WTC11 (cell line): Measurements from ENCODE around the gene UGT1A9. TPM values are rescaled to one million over a fixed set of nuclear protein-coding genes. Genes with fewer than 3 reads are reported as not detected.
"Not testable (repeated sequence)": the region's sequence is repeated elsewhere in the genome, so short reads cannot be mapped to it uniquely, and the experiment has no call there.

Source experiments
- ATAC-seq: fragments of 200-7000 bp; cut with Tn5 transposase; 2 replicates; pipeline ENCODE4 v1.10.0; 2021; ENCODE audit warnings: mild to moderate bottlenecking, moderate library complexity
- CTCF ChIA-PET: fragments of 300-600 bp; sonication (Branson Sonifier 250); formaldehyde crosslinking; loops from one replicate; lab custom pipeline; 2021; ENCODE audit warnings: antibody characterized with exemption; lab: Charles Lee
- POLR2A ChIA-PET: fragments of 350-600 bp; sonication (Branson Sonifier 250); formaldehyde crosslinking; loops from one replicate; lab custom pipeline; 2021; ENCODE audit warnings: antibody characterized with exemption; lab: Charles Lee
- DNase-seq: peaks from one replicate; pipeline ENCODE4 v3.0.0; 2021; ENCODE audit warnings: low spot score
- H3K27ac Mint-ChIP-seq: 2 replicates; pipeline ENCODE4 v1.8.0; 2021; ENCODE audit warnings: mixed read lengths
- H3K27me3 Mint-ChIP-seq: 2 replicates; pipeline ENCODE4 v1.8.0; 2021; ENCODE audit warnings: low read depth, mild to moderate bottlenecking, moderate library complexity, mixed read lengths
- H3K36me3 Mint-ChIP-seq: 2 replicates; pipeline ENCODE4 v1.8.0; 2021; ENCODE audit warnings: mixed read lengths
- H3K4me1 Mint-ChIP-seq: 2 replicates; pipeline ENCODE4 v1.8.0; 2022; ENCODE audit warnings: mixed read lengths
- H3K4me3 Mint-ChIP-seq: 2 replicates; pipeline ENCODE4 v1.8.0; 2021; ENCODE audit warnings: mild to moderate bottlenecking, moderate library complexity, mixed read lengths
- H3K9me3 Mint-ChIP-seq: 2 replicates; pipeline ENCODE4 v1.8.0; 2021; ENCODE audit warnings: mixed read lengths
- CDX4 ChIP-seq: fragments of 250-450 bp; sonication (Bioruptor Pico); IDR thresholded peaks from 2 replicates; pipeline ENCODE4 v1.9.0; 2021; ENCODE audit warnings: moderate library complexity, mild to moderate bottlenecking, inconsistent platforms, borderline replicate concordance
- CREM ChIP-seq: sonication (generic); formaldehyde crosslinking; IDR thresholded peaks from 2 replicates; pipeline ENCODE4 v1.8.1; 2022; ENCODE audit warnings: mild to moderate bottlenecking, missing genetic modification reagents, moderate library complexity
- E2F1 ChIP-seq: sonication (generic); formaldehyde crosslinking; IDR thresholded peaks from 2 replicates; pipeline ENCODE4 v1.8.0; 2022; ENCODE audit warnings: mild to moderate bottlenecking, missing genetic modification reagents
- E2F5 ChIP-seq: sonication (generic); formaldehyde crosslinking; IDR thresholded peaks from 2 replicates; pipeline ENCODE4 v1.8.1; 2022; ENCODE audit warnings: mild to moderate bottlenecking, moderate library complexity, missing genetic modification reagents
- ETV6 ChIP-seq: sonication (generic); formaldehyde crosslinking; IDR thresholded peaks from 2 replicates; pipeline ENCODE4 v1.8.1; 2022; ENCODE audit warnings: mild to moderate bottlenecking, missing genetic modification reagents
- FOXJ3 ChIP-seq: sonication (generic); formaldehyde crosslinking; IDR thresholded peaks from 2 replicates; pipeline ENCODE4 v1.9.0; 2021; ENCODE audit warnings: missing genetic modification reagents, mild to moderate bottlenecking, borderline replicate concordance
- GRHL2 ChIP-seq: fragments of 250-450 bp; sonication (Bioruptor Pico); IDR thresholded peaks from 2 replicates; pipeline ENCODE4 v1.8.0; 2022; ENCODE audit warnings: mild to moderate bottlenecking, moderate library complexity; ENCODE audit not compliant: insufficient replicate concordance, severe bottlenecking
- KAT7 ChIP-seq: sonication (generic); formaldehyde crosslinking; IDR thresholded peaks from 2 replicates; pipeline ENCODE4 v1.8.1; 2023; ENCODE audit warnings: missing genetic modification reagents, mild to moderate bottlenecking, borderline replicate concordance
- SMAD4 ChIP-seq: sonication (generic); formaldehyde crosslinking; IDR thresholded peaks from 2 replicates; pipeline ENCODE4 v1.8.0; 2022; ENCODE audit warnings: mild to moderate bottlenecking, missing genetic modification reagents
- SP1 ChIP-seq: sonication (generic); formaldehyde crosslinking; conservative IDR thresholded peaks from 2 replicates; pipeline ENCODE4 v1.8.1; 2022; ENCODE audit warnings: missing genetic modification reagents
- TEAD1 ChIP-seq: sonication (generic); formaldehyde crosslinking; IDR thresholded peaks from 2 replicates; pipeline ENCODE4 v1.8.0; 2022; ENCODE audit warnings: mild to moderate bottlenecking, missing genetic modification reagents
- USF2 ChIP-seq: sonication (generic); formaldehyde crosslinking; IDR thresholded peaks from 2 replicates; pipeline ENCODE4 v1.8.1; 2023; ENCODE audit warnings: mild to moderate bottlenecking, missing genetic modification reagents, moderate library complexity
- ZNF281 ChIP-seq: sonication (generic); formaldehyde crosslinking; IDR thresholded peaks from 2 replicates; pipeline ENCODE4 v1.8.0; 2023; ENCODE audit warnings: mild to moderate bottlenecking, missing genetic modification reagents
- ZNF416 ChIP-seq: fragments of 250-450 bp; sonication (Bioruptor Pico); IDR thresholded peaks from 2 replicates; pipeline ENCODE4 v1.9.0; 2021; ENCODE audit warnings: mild to moderate bottlenecking, inconsistent platforms
- ZNF671 ChIP-seq: fragments of 250-450 bp; sonication (Bioruptor Pico); IDR thresholded peaks from 2 replicates; pipeline ENCODE4 v1.8.0; 2021; ENCODE audit warnings: mild to moderate bottlenecking
- total RNA-seq: library from RNA; stranded (reverse); gene quantifications from 3 replicates; pipeline ENCODE4 v1.2.3, GENCODE V29; 2021
- TF ChIP-seq, protein P1 (sequence below): sonication (generic); formaldehyde crosslinking; IDR thresholded peaks from 2 replicates; pipeline ENCODE4 v1.8.0; 2022; ENCODE audit warnings: mild to moderate bottlenecking, missing genetic modification reagents
- TF ChIP-seq, protein P2 (sequence below): fragments of 200-600 bp; IDR thresholded peaks from 2 replicates; pipeline ENCODE4 v1.8.0; 2022; ENCODE audit warnings: antibody characterized with exemption

UGT1A9 gene
- total RNA-seq, 1 experiment from 2014 or later: not detected

DNA sequence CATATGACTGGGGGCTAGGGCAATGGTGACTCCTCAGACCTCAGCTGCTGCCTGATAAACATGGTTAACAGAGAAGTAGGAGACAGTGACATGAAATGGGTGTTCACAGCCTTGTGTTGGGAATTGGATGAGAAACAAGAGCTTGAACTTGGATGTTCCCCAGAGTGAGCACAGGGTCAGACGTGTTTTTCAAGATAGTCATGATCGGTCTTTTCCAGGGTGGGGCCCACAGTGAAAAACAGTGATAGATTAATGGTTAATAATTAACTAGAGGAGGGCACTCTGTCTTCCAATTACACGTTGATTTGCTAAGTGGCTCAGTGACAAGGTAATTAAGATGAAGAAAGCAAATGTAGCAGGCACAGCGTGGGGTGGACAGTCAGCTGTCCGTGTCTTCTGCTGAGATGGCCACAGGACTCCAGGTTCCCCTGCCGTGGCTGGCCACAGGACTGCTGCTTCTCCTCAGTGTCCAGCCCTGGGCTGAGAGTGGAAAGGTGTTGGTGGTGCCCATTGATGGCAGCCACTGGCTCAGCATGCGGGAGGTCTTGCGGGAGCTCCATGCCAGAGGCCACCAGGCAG lies 57.1 kb downstream of the UGT1A9 start, which contains the start of gene UGT1A3:
TSS of gene UGT1A3 (plus strand) at position 320 of the 579 bp plus-strand sequence. CDS start at position 405, 85 bp downstream.
- peaks cover 8% of the 10 kb centered on the region; the same call in 1 of the 2 replicates for H3K36me3 Mint-ChIP-seq
- no peak within 1 kb of the TSS for H3K27ac Mint-ChIP-seq
- H3K9me3 Mint-ChIP-seq: peaks cover 44% of the 10 kb centered on the region
- H3K27me3 Mint-ChIP-seq: peaks cover 3% of the 10 kb centered on the region; the same call in 1 of the 2 replicates
- POLR2A ChIA-PET: no interaction called here
- no peak for ATAC-seq
- H3K4me1 Mint-ChIP-seq: no peaks in the 10 kb centered on the region
- CTCF ChIA-PET: no interaction called here
- DNase-seq: no peak
- no peak within 1 kb of the TSS for H3K4me3 Mint-ChIP-seq
- no peak for TF ChIP-seq ZNF281 (CRISPR knock-in tag)
- TF ChIP-seq ZNF671 (CRISPR knock-in tag): no peak
- TF ChIP-seq GRHL2: no peak
- TF ChIP-seq, protein P1, sequence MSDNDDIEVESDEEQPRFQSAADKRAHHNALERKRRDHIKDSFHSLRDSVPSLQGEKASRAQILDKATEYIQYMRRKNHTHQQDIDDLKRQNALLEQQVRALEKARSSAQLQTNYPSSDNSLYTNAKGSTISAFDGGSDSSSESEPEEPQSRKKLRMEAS (CRISPR knock-in tag): no peak
- no peak for TF ChIP-seq CDX4
- no peak for TF ChIP-seq ZNF416
- no peak for TF ChIP-seq SMAD4 (CRISPR knock-in tag)
- no peak for TF ChIP-seq FOXJ3 (CRISPR knock-in tag)
- TF ChIP-seq, all 79 proteins: peak for 0

GRCh38 chr2:233736868-233737653 lies 65.4 kb downstream of the UGT1A9 start:
- peaks cover 43% of the 10 kb centered on the region for H3K9me3 Mint-ChIP-seq
- H3K36me3 Mint-ChIP-seq: peaks cover 11% of the 10 kb centered on the region
- ATAC-seq, H3K27me3 Mint-ChIP-seq, POLR2A ChIA-PET, H3K4me1 Mint-ChIP-seq, H3K27ac Mint-ChIP-seq, H3K4me3 Mint-ChIP-seq, DNase-seq, CTCF ChIA-PET: not testable (repeated sequence)

- H3K4me3 Mint-ChIP-seq: no peak overlapping the region
- ChIA-PET CTCF (no interaction called here), POLR2A (no interaction called here)
- ATAC-seq: no peak
- H3K27me3 Mint-ChIP-seq: peaks cover 5% of the 10 kb centered on the region; the same call in 1 of the 2 replicates
- H3K27ac Mint-ChIP-seq: no peak overlapping the region
- peaks cover 43% of the 10 kb centered on the region for H3K9me3 Mint-ChIP-seq
- no peak for TF ChIP-seq E2F1 (CRISPR knock-in tag)
- TF ChIP-seq ZNF281 (CRISPR knock-in tag): no peak
- no peak for TF ChIP-seq ETV6 (CRISPR knock-in tag)
- no peak for TF ChIP-seq KAT7 (CRISPR knock-in tag)
- TF ChIP-seq SP1: no peak
- TF ChIP-seq, protein P2, sequence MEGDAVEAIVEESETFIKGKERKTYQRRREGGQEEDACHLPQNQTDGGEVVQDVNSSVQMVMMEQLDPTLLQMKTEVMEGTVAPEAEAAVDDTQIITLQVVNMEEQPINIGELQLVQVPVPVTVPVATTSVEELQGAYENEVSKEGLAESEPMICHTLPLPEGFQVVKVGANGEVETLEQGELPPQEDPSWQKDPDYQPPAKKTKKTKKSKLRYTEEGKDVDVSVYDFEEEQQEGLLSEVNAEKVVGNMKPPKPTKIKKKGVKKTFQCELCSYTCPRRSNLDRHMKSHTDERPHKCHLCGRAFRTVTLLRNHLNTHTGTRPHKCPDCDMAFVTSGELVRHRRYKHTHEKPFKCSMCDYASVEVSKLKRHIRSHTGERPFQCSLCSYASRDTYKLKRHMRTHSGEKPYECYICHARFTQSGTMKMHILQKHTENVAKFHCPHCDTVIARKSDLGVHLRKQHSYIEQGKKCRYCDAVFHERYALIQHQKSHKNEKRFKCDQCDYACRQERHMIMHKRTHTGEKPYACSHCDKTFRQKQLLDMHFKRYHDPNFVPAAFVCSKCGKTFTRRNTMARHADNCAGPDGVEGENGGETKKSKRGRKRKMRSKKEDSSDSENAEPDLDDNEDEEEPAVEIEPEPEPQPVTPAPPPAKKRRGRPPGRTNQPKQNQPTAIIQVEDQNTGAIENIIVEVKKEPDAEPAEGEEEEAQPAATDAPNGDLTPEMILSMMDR: no peak
- no peak for TF ChIP-seq USF2 (CRISPR knock-in tag)
- TF ChIP-seq TEAD1 (CRISPR knock-in tag): no peak
- TF ChIP-seq E2F5 (CRISPR knock-in tag): no peak
- no peak for TF ChIP-seq CREM (CRISPR knock-in tag)
- TF ChIP-seq, protein P1 (CRISPR knock-in tag): no peak
- H3K4me1 Mint-ChIP-seq: no peaks in the 10 kb centered on the region
- H3K36me3 Mint-ChIP-seq: peaks cover 11% of the 10 kb centered on the region
- DNase-seq: no peak
These were observed 69.2 kb downstream of the UGT1A9 start for GRCh38 chr2:233740870-233741269.
